COLO668 (cell line): ENCODE data around the gene PSMD9.
"Not testable (repeated sequence)": the region's sequence is repeated elsewhere in the genome, so short reads cannot be mapped to it uniquely, and the experiment has no call there.

Experiments
- DNase-seq: peaks from one replicate; lab custom pipeline; 2025; ENCODE audit not compliant: unreplicated experiment; lab: John Stamatoyannopoulos, UW

The PSMD9 gene

DNA sequence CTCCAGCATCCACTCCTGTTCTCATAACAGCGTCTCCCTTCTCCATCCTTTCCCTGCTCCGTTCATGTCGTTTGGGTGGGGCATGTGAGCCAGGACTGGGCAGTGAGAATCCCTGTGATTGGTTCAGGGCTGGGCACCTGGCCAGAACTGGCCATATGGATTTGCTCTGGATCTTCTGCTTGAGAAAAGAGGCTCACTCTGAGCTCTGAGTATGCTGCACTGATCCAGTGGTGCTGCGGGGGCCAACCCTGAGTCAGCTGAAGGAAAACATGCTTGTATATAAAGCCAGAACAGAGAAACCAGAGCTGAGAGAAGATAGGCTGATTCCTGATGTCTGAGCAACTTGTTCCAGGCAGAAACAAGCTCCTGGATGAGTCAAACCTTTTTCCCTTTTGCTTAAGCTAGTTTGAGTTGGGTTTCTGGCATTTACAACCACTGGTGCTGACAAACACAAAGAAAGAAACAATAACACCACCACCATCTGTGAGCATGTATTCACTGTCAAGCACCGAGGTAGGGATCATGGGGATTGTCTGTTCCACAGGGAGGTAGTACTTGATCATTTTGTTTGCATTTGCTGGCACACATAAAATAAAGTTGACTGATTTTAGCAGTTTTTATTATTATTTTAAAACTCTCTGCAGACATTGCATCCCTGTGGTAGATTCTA is 15.9 kb upstream of the PSMD9 start:
- DNase-seq: no peak

GRCh38 chr12:121873216-121873569 is 15.4 kb upstream of the PSMD9 start:
- DNase-seq: no peak

DNA sequence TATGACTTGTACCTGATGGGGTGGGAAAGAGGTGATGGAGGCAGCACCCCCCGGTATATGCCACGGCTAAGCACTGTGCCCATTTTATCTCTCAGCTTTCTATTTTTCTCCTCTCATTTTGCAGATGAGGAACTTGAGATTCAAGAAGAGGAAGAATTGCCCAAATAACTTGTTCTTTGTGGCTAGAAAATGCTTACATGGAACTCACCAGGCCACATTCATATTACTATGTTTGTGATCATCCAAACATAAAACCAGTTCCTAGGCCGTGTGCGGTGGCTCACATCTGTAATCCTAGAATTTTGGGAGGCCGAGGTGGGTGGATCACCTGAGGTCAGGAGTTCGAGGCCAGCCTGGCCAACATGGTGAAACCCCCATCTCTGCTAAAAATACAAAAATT is 14.5 kb upstream of the PSMD9 start:
- no peak for DNase-seq

- no peak for DNase-seq
Measured at GRCh38 chr12:121875582-121875981, 13.0 kb upstream of the PSMD9 start.

DNA sequence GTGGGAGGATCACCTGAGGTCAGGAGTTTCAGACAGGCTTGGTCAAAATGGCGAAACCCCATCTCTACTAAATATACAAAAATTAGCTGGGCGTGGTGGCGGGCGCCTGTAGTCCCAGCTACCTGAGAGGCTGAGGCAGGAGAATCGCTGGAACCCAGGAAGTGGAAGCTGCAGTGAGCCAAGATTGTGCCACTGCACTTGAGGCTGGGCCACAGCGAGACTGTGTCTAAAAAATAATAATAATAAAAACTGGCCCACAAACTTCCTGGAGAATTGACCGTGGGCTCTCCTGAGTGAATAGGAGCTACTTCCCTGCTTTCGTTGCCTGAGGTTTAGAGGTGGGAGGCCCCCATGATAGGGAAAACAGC is 12.5 kb upstream of the PSMD9 start:
- not testable (repeated sequence) for DNase-seq

DNA sequence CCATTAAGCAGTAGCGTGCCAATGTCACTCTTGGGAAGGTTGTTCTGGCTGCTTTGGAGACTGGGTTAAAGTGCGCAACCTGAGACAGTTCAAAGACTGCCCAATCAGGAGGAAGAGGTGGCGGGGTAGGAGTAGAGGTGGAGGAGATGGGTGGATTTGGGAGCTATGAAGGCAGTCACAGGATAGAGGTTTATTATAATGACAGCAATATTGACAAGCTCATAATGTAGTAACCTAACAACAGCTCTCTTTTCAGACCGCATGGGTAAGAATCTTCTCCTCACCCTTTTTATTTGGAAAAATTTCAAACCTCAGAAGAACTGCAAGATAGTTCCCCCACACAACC is 5.3 kb upstream of the PSMD9 start:
- no peak for DNase-seq

DNA sequence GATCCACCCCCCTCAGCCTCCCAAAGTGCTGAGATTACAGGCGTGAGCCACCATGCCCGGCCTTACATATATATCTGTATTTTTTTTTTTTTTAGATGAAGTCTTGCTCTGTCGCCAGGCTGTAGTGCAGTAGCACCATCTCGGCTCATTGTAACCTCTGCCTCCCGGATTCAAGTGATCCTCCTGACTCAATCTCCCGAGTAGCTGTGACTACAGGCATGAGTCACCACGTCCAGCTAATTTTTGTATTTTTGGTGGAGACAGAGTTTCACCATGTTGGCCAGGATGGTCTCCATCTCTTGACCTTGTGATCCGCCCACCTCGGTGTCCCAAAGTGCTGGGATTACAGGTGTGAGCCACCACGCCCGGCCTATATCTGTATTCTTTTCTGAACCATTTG is 3.5 kb upstream of the PSMD9 start:
- not testable (repeated sequence) for DNase-seq

DNA sequence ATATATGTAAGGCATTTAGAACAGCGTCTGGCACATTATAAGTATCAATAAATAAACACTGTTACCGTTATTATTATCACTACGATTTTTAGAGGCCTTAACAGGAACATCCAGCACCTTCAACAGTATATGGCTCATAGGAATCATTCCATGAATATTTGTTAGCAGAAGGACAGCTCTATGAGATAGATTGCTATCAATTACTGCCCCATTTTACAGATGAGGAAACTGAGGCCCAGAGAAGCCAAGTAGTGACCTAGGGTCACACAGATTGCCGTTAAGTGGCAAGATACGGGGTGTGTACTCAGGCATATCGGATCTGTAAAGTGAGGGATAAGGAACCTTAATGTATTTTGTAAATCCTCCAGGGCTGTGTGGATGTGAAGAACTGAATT is 510 bp upstream of the PSMD9 start:
- DNase-seq: no peak

GRCh38 chr12:121889274-121889624 is 659 bp downstream of the PSMD9 start:
- DNase-seq: no peak

DNA sequence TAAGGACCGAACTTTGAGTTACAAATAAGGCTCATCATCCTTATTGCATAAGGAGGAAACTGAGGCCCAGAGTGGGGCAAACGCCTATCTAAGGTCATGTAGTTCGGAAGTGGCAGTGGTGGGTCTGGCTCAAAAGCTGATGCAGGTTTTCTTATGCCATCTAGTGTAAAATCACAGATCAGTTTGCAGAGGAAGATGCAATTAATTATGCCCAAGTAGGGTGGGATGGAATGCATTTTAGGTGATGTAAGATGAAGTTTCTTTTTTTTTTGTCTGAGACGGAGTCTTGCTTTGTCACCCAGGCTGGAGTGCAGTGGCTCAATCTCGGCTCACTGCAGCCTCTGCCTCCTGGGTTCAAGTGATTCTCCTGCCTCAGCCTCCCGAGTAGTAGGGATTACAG is 1.1 kb downstream of the PSMD9 start:
- not testable (repeated sequence) for DNase-seq

DNA sequence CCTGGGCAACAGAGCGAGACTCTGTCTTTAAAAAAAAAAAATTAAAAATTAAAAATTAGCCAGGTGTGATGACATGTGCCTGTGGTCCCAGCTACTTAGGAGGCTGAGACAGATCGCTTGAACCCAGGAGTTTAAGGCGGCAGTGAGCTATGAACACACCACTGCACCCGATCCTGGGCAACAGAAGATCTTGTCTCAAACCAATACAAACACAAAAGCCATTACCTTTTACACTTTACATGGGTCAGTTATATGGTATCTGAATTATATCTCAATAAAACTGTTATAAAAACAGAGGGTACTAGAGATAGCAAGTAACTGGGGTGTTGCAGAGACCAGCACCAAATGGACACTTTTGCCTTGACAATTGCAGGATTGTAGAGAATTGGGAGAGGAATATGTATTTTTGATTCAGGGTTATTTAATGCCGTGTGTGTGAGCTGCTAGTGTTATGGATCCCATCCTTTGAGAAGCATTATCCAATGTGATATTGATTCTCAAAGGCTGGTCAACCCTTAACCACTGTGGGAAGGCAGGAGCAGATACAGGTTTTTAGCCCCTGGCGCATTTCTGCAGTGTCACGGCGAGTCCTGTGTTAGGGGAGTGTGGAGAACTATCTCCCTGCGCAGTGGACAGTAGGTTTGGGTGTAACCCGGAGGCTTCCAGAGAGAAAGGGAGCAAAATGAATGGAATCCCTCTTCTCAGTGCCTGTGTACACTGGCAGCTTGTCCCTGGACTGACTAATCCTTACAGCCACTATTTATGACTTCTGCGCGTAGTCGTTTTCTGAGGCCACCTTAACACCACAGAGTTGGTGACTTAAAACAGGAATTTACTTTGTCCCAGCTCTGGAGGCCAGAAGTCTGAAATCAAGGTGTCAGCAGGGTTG is 4.3 kb downstream of the PSMD9 start:
- no peak for DNase-seq

GRCh38 chr12:121893961-121894460 is 5.4 kb downstream of the PSMD9 start:
- no peak for DNase-seq

GRCh38 chr12:121894633-121895032 is 6.0 kb downstream of the PSMD9 start:
- no peak for DNase-seq

DNA sequence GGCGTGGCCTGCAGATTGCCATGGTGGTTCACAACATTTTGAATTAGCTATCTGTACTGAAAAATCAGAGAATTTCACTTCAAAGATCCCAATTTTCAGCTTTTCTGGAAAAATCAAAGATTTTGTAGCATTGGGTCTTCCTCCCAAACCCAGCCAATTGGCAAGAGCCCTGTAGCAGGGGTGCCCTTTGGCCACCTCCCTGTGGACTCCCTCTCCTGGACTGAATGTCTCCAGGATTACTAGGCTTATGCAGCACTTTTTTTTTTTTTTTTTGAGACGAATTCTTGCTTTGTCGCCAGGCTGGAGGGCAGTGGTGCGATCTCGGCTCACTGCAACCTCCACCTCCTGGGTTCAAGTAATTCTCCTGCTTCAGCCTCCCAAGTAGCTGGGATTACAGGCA is 9.7 kb downstream of the PSMD9 start:
- DNase-seq: no peak

GRCh38 chr12:121899590-121899989 is 11.0 kb downstream of the PSMD9 start:
- DNase-seq: no peak

- DNase-seq: no peak
Measured at GRCh38 chr12:121903202-121903601, 14.6 kb downstream of the PSMD9 start.

DNA sequence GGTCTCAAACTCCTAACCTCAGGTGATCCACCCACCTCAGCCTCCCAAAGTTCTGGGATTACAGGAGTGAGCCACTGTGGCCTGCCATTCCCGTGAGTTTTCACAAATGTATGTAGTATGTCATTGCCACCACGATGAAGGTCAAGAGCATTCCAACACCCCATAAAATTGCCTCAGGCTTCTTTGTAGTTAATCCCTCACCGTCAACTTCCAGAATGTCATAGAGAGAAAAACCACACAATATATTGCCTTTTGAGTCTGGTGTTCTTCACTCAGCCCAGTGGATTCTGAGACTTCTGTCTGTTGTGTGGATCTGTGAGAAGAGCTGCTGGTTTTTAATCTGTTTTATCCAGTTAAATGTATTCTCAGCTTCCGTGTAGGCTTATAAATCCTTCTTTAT is 17.2 kb downstream of the PSMD9 start:
- DNase-seq: no peak

DNA sequence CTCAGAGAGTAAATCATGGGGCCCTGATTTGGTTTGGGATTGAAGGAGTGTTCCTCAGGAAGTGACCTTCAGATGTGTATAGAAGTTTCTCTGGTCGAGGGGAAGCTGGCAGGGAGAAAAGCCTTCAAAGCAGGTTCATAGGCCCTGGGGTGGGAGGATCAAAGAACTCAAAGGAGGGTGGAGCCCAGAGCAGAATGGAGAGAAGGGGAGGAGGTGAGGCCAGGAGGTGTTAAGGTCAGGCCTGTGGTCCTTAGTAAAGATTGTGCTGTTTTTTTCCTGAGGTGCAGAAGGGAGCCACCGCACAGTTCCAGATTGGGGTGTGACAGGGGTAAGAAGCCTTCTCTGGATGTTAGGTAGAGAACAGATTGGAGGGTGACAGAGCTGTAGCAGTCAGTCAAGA is 20.1 kb downstream of the PSMD9 start:
- no peak for DNase-seq

DNA sequence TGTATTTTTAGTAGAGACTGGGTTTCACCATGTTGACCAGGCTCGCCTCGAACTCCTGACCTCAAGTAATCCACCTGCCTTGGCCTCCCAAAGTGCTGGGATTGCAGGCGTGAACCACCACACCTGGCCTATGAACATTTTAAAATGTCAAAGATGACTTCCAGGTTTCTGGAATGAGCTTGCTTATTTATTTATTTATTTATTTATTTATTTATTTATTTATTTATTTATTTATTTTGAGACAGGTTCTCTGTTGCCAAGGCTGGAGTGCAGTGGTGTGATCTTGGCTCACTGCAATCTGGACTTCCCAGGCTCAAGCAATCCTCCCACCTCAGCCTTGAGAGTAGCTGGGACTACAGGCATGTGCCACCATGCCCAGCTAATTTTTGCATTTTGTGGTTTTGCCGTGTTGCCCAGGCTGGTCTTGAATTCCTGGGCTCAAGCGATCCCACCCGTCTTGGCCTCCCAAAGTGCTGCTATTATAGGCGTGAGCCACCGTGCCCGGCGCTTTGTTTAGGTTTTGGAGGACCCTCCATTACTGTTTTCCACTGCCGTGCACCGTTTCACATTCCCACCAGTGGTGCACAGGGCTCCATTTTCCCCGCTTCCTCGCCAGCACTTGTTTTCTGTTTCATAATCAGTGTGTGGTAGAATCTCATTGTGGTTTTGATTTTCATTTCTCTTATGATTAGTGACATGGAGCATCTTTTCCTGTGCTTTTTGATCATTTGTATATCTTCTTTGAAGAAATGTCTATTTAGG is 23.4 kb downstream of the PSMD9 start:
- DNase-seq: no peak

DNA sequence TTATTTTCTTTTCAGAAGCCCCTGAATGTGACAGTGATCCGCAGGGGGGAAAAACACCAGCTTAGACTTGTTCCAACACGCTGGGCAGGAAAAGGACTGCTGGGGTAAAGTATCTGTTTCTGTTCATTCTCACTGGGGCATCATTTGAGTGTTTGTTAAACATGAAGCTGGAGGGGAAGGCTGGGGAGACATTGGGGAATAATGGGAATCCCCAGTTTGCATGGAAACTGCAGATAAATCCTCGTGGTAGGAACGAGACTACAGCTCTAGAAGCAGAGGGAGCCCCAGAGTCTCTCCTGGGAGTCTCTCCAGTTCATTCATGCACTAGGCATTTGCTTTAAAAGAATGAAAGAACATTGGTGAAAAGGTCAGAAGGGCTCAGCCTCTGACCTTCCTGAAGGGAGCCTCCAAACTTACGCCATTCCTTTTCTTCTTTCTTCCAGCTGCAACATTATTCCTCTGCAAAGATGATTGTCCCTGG is 27.3 kb downstream of the PSMD9 start:
- DNase-seq: peak; percentile 12

- no peak for DNase-seq
Measured at GRCh38 chr12:121916719-121917118, 28.1 kb downstream of the PSMD9 start.
